Progenitor cell of endocrine pancreas (in vitro differentiated cells): ENCODE measurements around the gene COL9A3. TPM values are rescaled to one million over a fixed set of nuclear protein-coding genes. Genes with fewer than 3 reads are reported as not detected.
A peak's percentile ranks its signal among the peaks of the same experiment; 100 is the strongest.

Experiments
- DNase-seq: peaks from one replicate; pipeline ENCODE4 v3.0.0; 2021; ENCODE audit warnings: low spot score; ENCODE audit not compliant: unreplicated experiment
- H3K27ac Mint-ChIP-seq: 2 replicates; pipeline ENCODE4 v1.8.0; 2021; ENCODE audit warnings: mild to moderate bottlenecking, moderate library complexity, mixed read lengths
- H3K27me3 Mint-ChIP-seq: 2 replicates; pipeline ENCODE4 v1.8.0; 2021; ENCODE audit warnings: mixed read lengths
- H3K36me3 Mint-ChIP-seq: 2 replicates; pipeline ENCODE4 v1.8.0; 2022; ENCODE audit warnings: mixed read lengths; ENCODE audit not compliant: insufficient read depth
- H3K4me1 Mint-ChIP-seq: 2 replicates; pipeline ENCODE4 v1.8.0; 2021; ENCODE audit warnings: low read depth, mixed read lengths
- H3K4me3 Mint-ChIP-seq: 2 replicates; pipeline ENCODE4 v1.8.0; 2021; ENCODE audit warnings: low read depth, mild to moderate bottlenecking, moderate library complexity, mixed read lengths
- H3K9me3 Mint-ChIP-seq: 2 replicates; pipeline ENCODE4 v1.8.0; 2021; ENCODE audit warnings: low read depth, mixed read lengths
- total RNA-seq: library from RNA; stranded (reverse); gene quantifications from 2 replicates; pipeline ENCODE4 v1.2.1, GENCODE V29; 2021
- TF ChIP-seq, protein P1 (sequence below): fragments of 200-600 bp; sonication (generic); IDR thresholded peaks from one replicate; pipeline ENCODE4 v1.5.0; 2021; ENCODE audit warnings: antibody characterized with exemption, mild to moderate bottlenecking; ENCODE audit not compliant: unreplicated experiment

Gene COL9A3
- total RNA-seq, 1 donor from 2014 or later: 81.5 TPM

DNA sequence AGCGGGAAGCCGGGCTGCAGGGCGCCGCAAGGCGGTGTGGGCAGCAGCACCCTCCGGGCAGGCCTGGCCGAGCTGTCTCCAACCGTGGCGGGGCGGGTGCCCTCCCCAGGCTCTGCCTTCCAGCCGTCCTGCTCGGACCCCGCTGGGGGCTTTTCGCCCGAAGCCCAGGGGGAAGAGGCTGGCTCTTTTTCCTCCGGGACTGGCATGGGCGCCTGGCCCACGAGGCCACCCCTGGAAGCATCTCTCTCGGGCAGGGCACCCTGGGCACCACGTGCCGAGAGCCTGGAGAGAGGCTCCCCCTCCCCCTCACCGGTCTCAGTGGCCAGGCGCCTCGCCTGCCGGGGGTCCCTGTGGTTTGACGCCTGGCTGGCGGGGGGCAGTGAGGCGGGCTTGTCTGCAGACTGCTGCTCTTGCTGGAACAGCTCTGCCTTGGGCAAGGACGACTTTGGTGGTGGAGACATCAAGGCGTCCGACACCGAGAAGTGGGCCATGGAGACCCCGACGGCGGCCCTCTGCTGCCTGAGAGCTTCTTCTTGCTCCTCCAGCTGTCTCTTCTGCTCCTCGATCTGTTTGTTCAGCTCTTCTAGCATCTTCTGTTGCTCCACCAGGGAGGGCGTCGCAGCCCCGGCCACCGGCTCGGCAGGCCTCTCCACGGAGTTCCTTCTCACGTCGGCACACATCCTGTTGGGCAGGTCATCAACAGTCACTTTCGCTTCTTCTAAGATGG is 64.2 kb downstream of the COL9A3 start:
- TF ChIP-seq, protein P1, sequence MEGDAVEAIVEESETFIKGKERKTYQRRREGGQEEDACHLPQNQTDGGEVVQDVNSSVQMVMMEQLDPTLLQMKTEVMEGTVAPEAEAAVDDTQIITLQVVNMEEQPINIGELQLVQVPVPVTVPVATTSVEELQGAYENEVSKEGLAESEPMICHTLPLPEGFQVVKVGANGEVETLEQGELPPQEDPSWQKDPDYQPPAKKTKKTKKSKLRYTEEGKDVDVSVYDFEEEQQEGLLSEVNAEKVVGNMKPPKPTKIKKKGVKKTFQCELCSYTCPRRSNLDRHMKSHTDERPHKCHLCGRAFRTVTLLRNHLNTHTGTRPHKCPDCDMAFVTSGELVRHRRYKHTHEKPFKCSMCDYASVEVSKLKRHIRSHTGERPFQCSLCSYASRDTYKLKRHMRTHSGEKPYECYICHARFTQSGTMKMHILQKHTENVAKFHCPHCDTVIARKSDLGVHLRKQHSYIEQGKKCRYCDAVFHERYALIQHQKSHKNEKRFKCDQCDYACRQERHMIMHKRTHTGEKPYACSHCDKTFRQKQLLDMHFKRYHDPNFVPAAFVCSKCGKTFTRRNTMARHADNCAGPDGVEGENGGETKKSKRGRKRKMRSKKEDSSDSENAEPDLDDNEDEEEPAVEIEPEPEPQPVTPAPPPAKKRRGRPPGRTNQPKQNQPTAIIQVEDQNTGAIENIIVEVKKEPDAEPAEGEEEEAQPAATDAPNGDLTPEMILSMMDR: no peak
- Mint-ChIP-seq H3K36me3 (peaks cover 9% of the 10 kb centered on the region), H3K27me3 (no peaks in the 10 kb centered on the region), H3K27ac (no peak overlapping the region), H3K4me1 (no peaks in the 10 kb centered on the region), H3K9me3 (no peaks in the 10 kb centered on the region), H3K4me3 (no peak overlapping the region)
- no peak for DNase-seq

DNA sequence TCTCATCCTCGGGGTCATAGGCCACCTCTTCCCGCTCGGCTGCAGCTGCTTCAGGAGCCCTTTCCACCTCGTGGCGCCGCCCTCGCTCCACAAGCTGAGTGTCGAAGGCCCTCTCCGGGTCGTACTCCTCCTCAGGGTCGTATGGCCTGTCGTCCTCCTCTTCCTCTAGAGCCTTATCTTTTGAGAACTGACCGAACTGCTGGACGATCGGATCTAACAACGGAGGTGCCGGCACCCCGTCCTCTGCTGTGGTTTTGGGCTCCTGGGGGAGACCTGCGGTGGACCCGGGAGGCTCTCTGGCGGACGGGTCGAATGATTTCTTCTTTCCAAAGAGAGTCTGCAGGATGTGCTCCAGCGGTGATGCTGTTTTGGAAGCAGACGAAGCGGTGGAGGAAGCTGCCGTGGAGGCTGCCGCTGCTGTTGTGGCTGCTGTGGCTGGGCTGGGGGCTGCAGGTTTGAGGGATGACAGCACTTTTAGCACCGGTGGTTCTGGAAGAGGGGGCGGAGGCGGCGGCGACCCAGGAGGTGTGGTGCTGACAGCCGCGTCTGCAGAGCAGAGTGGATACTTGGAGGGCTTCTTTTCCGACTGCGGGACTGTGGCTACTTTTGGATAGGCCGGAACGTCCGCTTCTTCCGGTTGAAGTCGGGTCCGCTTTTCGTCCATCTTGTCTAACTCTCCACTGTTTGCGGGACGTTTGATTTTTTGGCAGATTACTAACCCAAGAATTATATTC is 65.0 kb downstream of the COL9A3 start:
- Mint-ChIP-seq H3K9me3 (no peaks in the 10 kb centered on the region), H3K4me3 (no peak overlapping the region), H3K36me3 (peaks cover 10% of the 10 kb centered on the region), H3K27ac (no peak overlapping the region), H3K4me1 (no peaks in the 10 kb centered on the region), H3K27me3 (no peaks in the 10 kb centered on the region)
- no peak for DNase-seq
- TF ChIP-seq, protein P1: no peak

DNA sequence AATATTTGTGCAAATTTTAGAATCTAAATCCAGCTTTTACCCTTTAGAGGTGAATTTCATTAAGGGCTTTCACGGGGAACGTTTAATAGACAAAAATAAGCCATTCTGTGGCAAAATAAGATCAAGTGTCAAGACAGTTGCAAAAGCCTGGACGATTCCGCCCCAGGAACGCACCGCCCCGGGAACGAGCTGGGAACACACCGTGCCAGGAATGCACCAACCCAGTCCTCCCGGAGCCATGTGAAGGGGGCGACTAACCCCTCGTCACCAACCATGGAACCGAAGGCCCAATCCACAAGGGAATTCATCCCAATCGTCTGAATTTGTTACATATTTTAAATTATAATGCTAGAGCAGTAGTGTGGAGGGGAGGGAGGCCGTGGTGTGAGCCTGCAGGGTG is 65.6 kb downstream of the COL9A3 start:
- no peaks in the 10 kb centered on the region for H3K27me3 Mint-ChIP-seq
- TF ChIP-seq, protein P1: no peak
- no peak overlapping the region for H3K4me3 Mint-ChIP-seq
- no peak for DNase-seq
- no peaks in the 10 kb centered on the region for H3K9me3 Mint-ChIP-seq
- peak overlapping the region; percentile 7 for H3K27ac Mint-ChIP-seq
- H3K36me3 Mint-ChIP-seq: peaks cover 12% of the 10 kb centered on the region
- no peaks in the 10 kb centered on the region for H3K4me1 Mint-ChIP-seq

DNA sequence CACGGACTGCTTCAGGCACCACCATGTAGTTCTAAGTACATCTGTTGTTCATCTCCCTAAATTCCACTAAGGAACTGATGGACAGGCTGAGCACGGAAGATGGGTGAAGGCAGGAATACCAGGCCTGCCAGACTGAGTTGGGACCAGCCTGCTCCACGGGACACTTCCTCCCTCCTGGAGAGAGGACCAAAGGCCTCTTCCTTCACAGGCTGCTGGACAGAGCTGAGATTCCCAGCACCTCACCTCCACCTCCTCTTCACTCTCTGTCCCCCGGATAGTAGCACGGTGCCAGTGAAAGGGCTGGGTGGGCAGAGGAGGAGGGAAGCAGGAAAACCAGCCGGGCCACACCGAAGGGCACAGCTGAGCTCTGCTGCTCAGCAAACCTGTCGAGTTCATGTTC is 67.7 kb downstream of the COL9A3 start:
- no peaks in the 10 kb centered on the region for H3K27me3 Mint-ChIP-seq
- H3K4me3 Mint-ChIP-seq: no peak overlapping the region
- H3K36me3 Mint-ChIP-seq: peaks cover 16% of the 10 kb centered on the region
- H3K9me3 Mint-ChIP-seq: no peaks in the 10 kb centered on the region
- TF ChIP-seq, protein P1: no peak
- no peak overlapping the region for H3K27ac Mint-ChIP-seq
- H3K4me1 Mint-ChIP-seq: no peaks in the 10 kb centered on the region
- no peak for DNase-seq

DNA sequence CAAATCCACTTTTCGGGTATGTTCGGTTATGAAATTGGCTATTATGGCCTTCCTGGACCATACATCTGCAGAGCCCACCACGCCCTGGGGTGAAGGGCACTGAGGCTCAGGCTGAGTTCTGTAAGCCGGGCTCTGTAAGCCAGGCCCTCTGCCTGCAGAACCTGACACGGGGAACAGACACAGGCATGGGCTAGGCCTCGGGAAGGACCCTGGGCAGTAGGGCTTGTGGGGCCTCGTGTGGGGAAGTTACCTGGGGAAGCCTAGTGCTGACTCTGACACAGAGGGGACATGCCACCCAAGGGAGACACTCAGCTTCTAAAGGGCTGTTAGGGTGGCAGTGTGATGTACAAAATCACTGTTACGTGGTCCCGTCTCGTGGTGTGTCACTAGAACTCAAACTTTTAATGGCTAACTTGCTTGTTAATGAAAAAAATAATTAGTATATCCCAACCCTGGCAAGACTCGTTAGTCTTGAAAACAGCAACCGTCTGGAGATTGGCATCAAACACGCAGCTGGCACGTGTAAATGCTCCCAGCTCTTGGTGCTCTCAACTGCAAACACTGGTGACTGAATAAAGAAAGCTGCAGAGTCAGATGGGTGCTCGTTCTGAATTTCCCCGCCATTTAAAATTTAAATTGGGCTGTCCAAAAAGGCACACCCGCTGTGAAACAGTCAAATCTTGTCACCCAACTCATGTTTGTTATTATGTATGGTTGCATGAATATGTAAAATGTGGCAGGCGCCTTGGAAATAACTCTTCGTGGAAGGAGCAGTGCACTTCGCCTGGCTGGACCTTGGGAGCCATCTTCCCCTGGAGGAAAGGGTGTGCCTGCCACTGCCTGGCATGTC is 68.4 kb downstream of the COL9A3 start:
- Mint-ChIP-seq H3K36me3 (peaks cover 16% of the 10 kb centered on the region), H3K4me3 (no peak overlapping the region), H3K4me1 (no peaks in the 10 kb centered on the region), H3K9me3 (no peaks in the 10 kb centered on the region), H3K27me3 (no peaks in the 10 kb centered on the region), H3K27ac (no peak overlapping the region)
- TF ChIP-seq, protein P1: no peak
- DNase-seq: no peak
